Neutrophil (primary cell): Measurements from ENCODE around the gene KIFBP.

Source experiments
- H3K27ac ChIP-seq: fragments of 200-600 bp; sonication (generic); 2 replicates; pipeline ENCODE4 v1.5.1; 2016; ENCODE audit warnings: mild to moderate bottlenecking, moderate library complexity
- H3K27me3 ChIP-seq: fragments of 200-600 bp; sonication (generic); 2 replicates; pipeline ENCODE4 v1.6.0; 2016; ENCODE audit warnings: mild to moderate bottlenecking
- H3K36me3 ChIP-seq: fragments of 200-600 bp; sonication (generic); 2 replicates; pipeline ENCODE4 v1.5.1; 2017
- H3K4me1 ChIP-seq, 2 experiments: fragments of 200-600 bp in 1 of 2; sonication (generic) in 1 of 2; 1 replicate in 1 of 2; 2 replicates in 1 of 2; pipeline versions ENCODE4 v1.5.1 to v1.6.1; 2013 to 2016; ENCODE audit warnings: low read depth in 1 of 2, low read length in 1 of 2, mild to moderate bottlenecking in 1 of 2, moderate library complexity in 1 of 2; ENCODE audit not compliant: control insufficient read depth in 1 of 2, insufficient read depth in 1 of 2
- H3K4me3 ChIP-seq, 2 experiments: fragments of 200-600 bp in 1 of 2; sonication (generic) in 1 of 2; 1 replicate in 1 of 2; 2 replicates in 1 of 2; pipeline ENCODE4 v1.5.1; 2013 to 2016; ENCODE audit warnings: low read depth in 1 of 2, low read length in 1 of 2, mild to moderate bottlenecking in 1 of 2, moderate library complexity in 1 of 2
- H3K9me3 ChIP-seq: fragments of 200-600 bp; sonication (generic); 2 replicates; pipeline ENCODE4 v1.5.1; 2016
- CTCF ChIP-seq: fragments of 200-600 bp; sonication (generic); IDR thresholded peaks from 2 replicates; pipeline ENCODE4 v1.5.1; 2016; ENCODE audit warnings: antibody characterized with exemption

The KIFBP gene

DNA sequence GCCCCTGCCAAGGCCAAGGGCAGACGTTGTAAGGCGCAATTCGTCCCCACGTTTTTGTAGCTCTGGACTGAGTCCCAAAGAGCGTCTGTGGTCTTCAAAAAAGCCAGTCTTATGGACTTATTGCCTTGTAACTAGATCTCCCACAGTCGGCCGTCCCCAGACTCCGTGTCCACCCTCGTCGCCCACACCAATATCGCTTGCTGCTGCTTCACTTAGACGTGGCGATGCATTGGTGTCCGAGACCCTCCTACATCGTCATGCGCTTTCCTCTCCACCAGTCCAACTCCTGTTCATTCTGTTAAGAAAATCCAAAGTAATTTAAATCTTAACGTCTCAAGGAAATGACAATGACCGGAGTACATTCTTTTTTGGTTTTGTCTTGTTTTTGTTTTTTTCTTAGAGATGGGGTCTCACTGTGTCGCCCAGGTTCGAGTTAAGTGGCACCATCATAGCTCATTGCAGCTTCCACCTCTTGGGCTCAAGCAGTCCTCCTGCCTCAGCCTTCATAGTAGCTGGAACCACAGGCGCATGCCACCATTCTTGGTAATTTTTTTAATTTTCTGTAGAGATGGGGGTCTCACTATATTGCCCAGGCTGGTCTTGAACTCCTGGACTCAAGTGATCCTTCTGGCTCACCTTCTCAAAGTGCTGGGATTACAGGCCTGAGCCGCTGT is 851 bp downstream of the KIFBP start:
- Histone ChIP-seq H3K27ac (peak overlapping the region; percentile 84), H3K4me1 (peaks cover 20 to 23% of the 10 kb centered on the region in 2 experiments), H3K36me3 (no peaks in the 10 kb centered on the region), H3K27me3 (no peaks in the 10 kb centered on the region), H3K4me3 (peak overlapping the region; percentile 82 to 95), H3K9me3 (no peaks in the 10 kb centered on the region)
- no peak for TF ChIP-seq CTCF

GRCh38 chr10:68992636-68993440 is 4.2 kb downstream of the KIFBP start:
- H3K27ac ChIP-seq: no peak overlapping the region
- peaks cover 20 to 23% of the 10 kb centered on the region in 2 experiments for H3K4me1 ChIP-seq
- H3K27me3 ChIP-seq: no peaks in the 10 kb centered on the region
- no peak overlapping the region for H3K4me3 ChIP-seq
- H3K36me3 ChIP-seq: no peaks in the 10 kb centered on the region
- TF ChIP-seq CTCF: no peak
- H3K9me3 ChIP-seq: no peaks in the 10 kb centered on the region

GRCh38 chr10:68997211-68997610 is 8.6 kb downstream of the KIFBP start:
- Histone ChIP-seq H3K4me1 (no peaks in the 10 kb centered on the region), H3K4me3 (no peak overlapping the region), H3K27ac (peak overlapping the region; percentile 23), H3K36me3 (no peaks in the 10 kb centered on the region), H3K9me3 (no peaks in the 10 kb centered on the region), H3K27me3 (no peaks in the 10 kb centered on the region)
- no peak for TF ChIP-seq CTCF

DNA sequence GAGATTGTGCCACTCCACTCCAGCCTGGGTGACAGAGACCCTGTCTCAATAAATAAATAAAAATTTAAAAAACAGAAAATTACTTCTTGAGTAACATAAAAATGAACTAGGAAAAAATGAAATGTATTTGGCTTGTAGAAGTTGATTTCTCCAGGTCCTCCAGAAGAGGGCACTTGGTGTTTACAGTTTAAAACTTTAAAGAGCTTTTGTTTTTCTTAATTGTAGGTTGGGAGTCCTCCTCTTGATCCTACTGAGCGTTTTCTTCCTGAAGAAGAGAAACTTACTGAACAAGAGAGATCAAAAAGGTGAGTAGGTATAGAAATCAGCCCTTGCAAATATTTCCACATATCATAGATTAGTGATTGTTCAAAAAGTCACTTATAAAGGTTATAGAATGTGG is 16.2 kb downstream of the KIFBP start:
- Histone ChIP-seq H3K4me3 (no peak overlapping the region), H3K27ac (peak overlapping the region; percentile 71), H3K27me3 (no peaks in the 10 kb centered on the region), H3K36me3 (no peaks in the 10 kb centered on the region), H3K4me1 (peaks cover 6 to 19% of the 10 kb centered on the region in 2 experiments), H3K9me3 (no peaks in the 10 kb centered on the region)
- peak; percentile 78 for TF ChIP-seq CTCF

- H3K27ac ChIP-seq: peak overlapping the region; percentile 71
- H3K4me3 ChIP-seq: no peak overlapping the region
- TF ChIP-seq CTCF: no peak
- no peaks in the 10 kb centered on the region for H3K27me3 ChIP-seq
- no peaks in the 10 kb centered on the region for H3K9me3 ChIP-seq
- H3K36me3 ChIP-seq: no peaks in the 10 kb centered on the region
- peaks cover 6 to 19% of the 10 kb centered on the region in 2 experiments for H3K4me1 ChIP-seq
Measured at GRCh38 chr10:69005704-69006485, 17.3 kb downstream of the KIFBP start.
